Activated effector memory CD4-positive, alpha-beta T cell treated with anti-CD3 and anti-CD28 coated beads, Interleukin-2, amount 50 U/mL, for 16 hours (primary cell): ENCODE measurements around the gene MINDY4.
A peak's percentile ranks its signal among the peaks of the same experiment; 100 is the strongest.

Experiments
- DNase-seq: peaks from one replicate; pipeline ENCODE4 v3.0.0-alpha.2; 2020

The MINDY4 gene

GRCh38 chr7:30776971-30777370 is 5.8 kb downstream of the MINDY4 start:
- DNase-seq: no peak

DNA sequence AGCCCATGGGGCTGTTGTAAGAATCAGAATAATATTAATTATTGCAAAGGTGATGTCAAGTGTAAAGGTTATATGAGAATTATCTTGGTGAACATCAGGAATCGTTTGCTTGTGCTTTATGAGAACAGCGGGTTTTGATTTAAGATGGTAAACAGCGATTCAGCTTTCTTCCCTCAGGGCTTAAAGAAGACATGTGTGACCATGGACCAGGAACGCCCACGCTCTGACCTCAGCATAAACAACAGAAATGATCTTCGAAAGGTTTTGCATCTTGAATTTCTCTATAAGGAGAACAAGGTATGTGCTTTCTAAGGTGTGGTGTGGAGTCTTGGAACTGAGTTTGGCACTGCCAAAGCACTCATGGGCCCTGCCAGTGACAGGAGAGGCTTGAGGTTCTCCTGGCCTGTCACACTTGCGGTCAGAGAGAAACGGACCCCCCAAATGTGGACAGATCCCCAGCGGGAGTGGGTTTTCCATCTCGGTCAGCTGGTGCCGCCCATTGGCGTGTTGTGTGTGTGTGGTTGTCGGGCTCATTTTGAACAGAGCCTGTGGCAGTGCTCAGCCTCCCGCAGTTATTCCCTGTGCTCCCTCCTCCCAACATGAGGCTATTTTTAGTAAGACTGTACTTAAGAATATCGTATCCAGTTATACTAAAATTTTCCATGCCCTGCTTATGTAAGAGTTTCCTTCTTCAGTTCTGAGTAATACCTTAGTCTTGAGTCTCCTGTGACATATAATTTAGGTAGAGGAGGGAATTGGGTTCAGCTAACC is 7.2 kb downstream of the MINDY4 start:
- no peak for DNase-seq

DNA sequence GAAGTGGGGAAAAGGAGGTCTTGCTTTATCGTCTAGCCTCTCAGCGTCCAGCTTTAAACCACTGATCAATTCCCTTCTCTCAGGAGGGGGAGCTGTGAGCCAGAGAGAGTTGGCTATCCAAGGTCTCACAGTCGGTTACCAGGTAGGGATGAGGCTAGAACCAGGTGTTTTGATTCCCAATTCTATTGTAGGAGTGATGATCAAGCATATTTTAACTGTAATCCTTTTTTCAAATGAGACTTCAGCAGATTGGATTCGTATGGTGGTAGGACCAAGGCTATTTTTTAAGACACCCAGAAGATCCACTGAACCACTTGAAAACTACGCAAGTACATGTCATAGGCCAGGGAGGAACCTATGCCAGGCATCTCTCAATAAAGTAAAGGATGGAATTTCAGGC is 8.4 kb downstream of the MINDY4 start:
- no peak for DNase-seq

- peak; percentile 50 for DNase-seq
Measured at GRCh38 chr7:30780941-30781340, 9.7 kb downstream of the MINDY4 start.

- no peak for DNase-seq
Measured at GRCh38 chr7:30782690-30783089, 11.5 kb downstream of the MINDY4 start.

DNA sequence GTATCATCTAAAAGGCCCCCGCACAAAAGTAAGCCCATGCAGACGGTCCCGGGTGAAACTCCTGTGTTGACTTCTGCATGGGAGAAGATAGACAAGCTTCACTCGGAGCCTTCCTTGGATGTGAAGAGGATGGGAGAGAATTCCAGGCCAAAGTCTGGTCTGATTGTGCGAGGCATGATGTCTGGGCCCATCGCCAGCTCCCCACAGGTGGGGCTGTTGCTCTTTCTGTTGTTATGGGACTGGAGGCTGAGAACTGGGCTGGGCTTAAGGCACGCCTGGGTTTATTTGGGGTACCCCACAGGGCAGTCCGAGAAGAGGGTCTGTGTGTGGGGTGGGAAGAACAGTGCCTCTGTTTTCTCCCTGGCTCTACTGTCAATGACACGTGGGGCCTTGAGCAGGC is 14.6 kb downstream of the MINDY4 start:
- DNase-seq: no peak

DNA sequence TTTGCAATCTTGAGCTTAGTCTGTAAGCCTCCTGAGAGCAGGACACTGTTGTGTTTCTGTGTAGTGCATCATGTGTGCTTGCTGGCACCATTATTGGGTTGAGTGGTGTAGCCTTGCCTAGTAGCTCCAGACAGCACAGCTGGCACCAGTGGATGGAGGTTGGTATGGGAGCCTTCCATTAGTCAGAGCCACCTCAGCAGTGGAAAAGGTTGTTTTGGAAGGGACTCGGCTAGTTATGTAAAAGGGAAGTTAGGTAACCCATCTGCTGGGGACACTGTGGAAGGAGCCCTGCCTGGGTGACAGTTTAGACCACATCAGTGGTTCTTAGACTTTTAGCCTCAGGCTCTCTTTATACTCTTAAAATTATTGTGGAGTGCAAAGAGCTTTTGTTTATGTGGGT is 16.3 kb downstream of the MINDY4 start:
- no peak for DNase-seq

- no peak for DNase-seq
Measured at GRCh38 chr7:30788640-30789333, 17.6 kb downstream of the MINDY4 start.

DNA sequence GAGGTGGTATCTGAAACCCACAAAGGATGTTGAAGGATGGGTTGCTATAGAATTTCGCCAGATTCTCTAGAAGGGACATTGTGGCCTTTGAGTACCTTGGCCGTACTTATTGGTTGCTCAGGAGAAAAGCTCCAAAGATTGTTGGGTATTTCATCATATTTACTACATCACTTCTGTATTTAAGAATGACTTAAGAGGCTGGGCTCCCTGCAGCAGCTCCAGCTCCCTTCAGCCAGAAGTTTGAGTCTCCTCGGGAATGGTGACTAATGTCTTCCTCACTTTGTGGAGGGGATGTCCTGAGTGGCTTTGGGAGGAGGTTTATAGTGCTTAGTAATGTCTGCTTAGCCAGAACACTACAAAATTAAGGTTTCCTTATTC is 18.1 kb downstream of the MINDY4 start:
- no peak for DNase-seq

GRCh38 chr7:30790356-30790755 is 19.1 kb downstream of the MINDY4 start:
- no peak for DNase-seq

DNA sequence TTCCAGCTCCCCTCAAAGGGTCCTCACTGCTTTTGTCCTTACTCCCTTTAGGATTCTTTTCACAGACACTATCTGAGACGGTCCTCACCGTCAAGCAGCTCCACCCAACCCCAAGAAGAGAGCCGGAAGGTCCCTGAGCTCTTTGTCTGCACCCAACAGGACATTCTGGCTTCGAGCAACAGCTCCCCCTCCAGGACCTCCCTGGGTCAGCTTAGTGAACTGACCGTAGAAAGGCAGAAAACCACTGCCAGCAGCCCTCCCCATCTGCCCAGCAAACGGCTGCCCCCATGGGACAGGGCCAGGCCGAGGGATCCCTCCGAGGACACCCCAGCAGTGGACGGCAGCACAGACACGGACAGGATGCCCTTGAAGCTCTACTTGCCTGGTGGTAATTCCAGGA is 19.9 kb downstream of the MINDY4 start:
- DNase-seq: no peak

GRCh38 chr7:30795161-30795948 is 24.1 kb downstream of the MINDY4 start:
- DNase-seq: no peak

DNA sequence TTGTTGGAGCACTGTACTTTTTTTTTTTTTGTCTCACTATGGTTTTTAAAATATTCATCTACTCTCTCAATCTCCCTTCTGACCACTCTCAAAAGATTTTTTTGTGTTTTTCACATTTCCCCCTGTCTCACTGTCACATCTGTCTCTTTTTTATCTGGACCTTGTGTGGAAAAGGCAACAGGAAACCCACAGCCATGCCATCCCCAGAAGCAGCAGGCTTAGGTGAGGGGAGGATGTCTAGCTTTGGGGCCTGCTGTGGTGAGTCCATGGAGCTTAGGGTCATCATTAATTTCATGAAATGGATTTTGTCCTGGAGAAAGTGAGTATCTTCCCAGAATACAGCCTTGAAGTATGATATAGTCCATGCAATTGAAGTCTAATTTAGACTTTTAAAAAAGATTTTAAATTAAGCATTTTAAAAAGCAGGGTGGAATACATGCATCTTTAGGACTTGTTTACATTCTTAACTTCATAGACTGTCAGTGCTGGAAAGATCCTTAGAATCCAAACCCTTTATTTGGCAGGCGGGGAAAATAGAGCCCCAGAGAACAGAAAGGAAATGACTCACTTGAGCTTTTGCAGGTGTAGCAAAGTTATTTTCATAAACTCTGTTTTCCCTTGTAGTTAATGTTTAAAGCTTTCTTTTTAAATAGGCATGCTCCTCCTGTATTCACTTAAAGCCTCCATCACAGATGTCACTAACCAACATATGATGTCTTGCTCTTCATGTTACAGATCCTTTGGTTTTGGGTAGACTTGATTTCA is 25.1 kb downstream of the MINDY4 start:
- no peak for DNase-seq

- DNase-seq: no peak
Measured at GRCh38 chr7:30797176-30798040, 26.2 kb downstream of the MINDY4 start.

- no peak for DNase-seq
Measured at GRCh38 chr7:30799206-30799975, 28.2 kb downstream of the MINDY4 start.

GRCh38 chr7:30799976-30800661 is 28.9 kb downstream of the MINDY4 start:
- DNase-seq: no peak

- DNase-seq: no peak
Measured at GRCh38 chr7:30800785-30801252, 29.6 kb downstream of the MINDY4 start.

DNA sequence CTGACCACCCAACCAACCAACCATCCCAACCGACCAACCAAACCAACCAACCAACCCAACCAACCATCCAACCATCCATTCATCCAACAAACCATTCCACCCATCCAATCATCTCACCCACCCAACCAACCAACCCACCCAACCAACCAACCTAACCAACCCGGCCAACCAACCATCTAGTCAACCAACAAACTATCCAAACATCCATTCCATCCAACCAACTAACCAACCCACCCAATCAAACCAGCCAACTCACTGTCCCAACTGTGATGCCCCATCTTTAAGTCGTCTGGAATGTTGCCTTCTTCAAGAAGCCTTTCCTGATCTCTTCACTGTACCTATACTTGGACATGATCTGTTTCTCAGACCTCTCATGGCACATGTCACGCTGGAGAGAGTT is 31.6 kb downstream of the MINDY4 start:
- DNase-seq: no peak

GRCh38 chr7:30804078-30804661 is 33.0 kb downstream of the MINDY4 start:
- no peak for DNase-seq

DNA sequence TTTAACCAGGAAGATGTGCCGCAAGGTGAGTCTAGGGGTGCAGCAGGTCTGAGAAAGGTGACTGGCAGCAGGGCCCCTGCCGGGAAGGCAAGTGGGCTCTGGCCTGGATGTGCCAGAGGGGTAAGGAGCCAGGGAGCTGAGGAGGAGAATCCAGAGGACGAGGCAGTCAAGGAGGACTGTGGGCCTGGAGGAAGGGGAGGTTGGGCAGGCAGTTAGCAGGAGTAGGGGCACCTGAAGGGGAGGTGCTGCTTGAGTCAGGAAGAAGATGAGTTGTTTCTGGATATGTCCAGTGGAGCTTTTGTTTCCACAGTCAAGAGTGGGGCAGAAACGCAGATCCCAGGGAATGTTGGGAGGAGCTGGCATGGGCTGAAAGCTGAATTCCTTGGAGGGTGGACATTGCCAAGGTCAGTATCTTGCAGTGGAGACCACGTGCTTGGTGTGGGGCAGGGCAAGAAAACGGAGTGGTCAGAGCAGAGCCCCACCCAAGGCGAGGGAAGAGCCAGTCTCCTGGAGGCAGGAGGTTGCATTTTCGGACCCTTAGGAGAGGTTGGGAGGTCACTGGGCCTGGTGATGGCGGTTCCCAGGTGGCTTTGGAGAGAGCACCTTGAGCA is 34.0 kb downstream of the MINDY4 start:
- DNase-seq: no peak
